ENCODE measurements around the gene ZNF750.

DNA sequence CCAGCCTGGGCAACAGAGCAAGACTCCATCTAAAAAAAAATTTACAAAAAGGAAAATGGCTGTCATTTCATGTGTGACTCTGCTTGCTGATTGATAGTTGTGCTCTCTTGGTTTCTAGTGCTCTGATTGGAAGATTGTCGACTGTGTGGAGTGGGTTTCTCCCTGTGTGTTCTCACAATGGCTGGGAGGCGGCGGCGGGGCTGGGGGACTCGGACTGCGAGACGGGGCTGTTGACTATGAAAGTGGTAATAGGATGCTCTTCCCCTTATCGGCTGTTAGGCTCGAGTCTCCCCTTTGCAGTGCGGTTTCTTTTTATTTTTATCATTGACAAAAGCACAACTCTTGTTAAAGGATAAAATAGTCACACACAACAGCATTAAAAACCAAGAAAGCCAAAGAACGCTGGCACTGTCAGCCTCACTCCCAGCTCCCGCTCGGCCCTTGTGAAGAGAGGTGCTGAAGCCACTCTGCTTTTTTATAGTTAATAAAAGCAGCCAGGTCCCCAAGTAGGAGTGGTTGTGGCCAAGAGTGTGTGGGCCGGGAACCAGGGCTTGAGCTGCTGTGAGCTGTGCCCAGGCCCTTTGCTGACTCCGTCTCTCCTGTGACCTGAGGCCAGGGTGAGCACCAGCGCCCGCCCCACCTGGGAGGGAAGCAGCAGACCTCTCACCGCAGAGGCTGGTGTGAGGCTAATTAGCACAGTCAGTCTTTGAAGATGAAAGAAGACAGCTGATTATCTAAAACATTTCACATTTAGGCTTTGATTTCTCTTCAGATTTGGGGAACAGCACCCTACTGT, 51.4 kb downstream of the ZNF750 start:
- TF ChIP-seq POLR2A (IDR thresholded peaks at IDR 0.05), result no peak
- TF ChIP-seq, protein P1, sequence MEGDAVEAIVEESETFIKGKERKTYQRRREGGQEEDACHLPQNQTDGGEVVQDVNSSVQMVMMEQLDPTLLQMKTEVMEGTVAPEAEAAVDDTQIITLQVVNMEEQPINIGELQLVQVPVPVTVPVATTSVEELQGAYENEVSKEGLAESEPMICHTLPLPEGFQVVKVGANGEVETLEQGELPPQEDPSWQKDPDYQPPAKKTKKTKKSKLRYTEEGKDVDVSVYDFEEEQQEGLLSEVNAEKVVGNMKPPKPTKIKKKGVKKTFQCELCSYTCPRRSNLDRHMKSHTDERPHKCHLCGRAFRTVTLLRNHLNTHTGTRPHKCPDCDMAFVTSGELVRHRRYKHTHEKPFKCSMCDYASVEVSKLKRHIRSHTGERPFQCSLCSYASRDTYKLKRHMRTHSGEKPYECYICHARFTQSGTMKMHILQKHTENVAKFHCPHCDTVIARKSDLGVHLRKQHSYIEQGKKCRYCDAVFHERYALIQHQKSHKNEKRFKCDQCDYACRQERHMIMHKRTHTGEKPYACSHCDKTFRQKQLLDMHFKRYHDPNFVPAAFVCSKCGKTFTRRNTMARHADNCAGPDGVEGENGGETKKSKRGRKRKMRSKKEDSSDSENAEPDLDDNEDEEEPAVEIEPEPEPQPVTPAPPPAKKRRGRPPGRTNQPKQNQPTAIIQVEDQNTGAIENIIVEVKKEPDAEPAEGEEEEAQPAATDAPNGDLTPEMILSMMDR (IDR thresholded peaks at IDR 0.05), result no peak
